Fibroblast of lung (primary cell): ENCODE results near the gene LOXL3. TPM values are rescaled to one million over a fixed set of nuclear protein-coding genes. Genes with fewer than 3 reads are reported as not detected.

ENCODE experiments used
- DNase-seq, 2 donors: peaks; one replicate each; pipeline versions ENCODE4 v3.0.0 to v3.0.0-alpha.2; 2010; ENCODE audit warnings: low read depth in 2 of 2
- H2AFZ ChIP-seq: 2 replicates; pipeline ENCODE4 v1.5.1; 2012; ENCODE audit warnings: low read length, control low read depth, inconsistent platforms
- H3K27ac ChIP-seq: 2 replicates; pipeline ENCODE4 v1.5.1; 2011; ENCODE audit warnings: low read length, control low read depth; ENCODE audit not compliant: insufficient read depth
- H3K27me3 ChIP-seq: 2 replicates; pipeline ENCODE4 v1.5.1; 2011; ENCODE audit warnings: mild to moderate bottlenecking, low read length; ENCODE audit not compliant: control insufficient read depth, insufficient read depth
- H3K36me3 ChIP-seq: 2 replicates; pipeline ENCODE4 v1.5.1; 2011; ENCODE audit warnings: low read length; ENCODE audit not compliant: control insufficient read depth, insufficient read depth
- H3K4me1 ChIP-seq: 2 replicates; pipeline ENCODE4 v1.5.1; 2011; ENCODE audit warnings: low read length; ENCODE audit not compliant: control insufficient read depth, insufficient read depth; ENCODE audit errors: extremely low read depth
- H3K4me2 ChIP-seq: 2 replicates; pipeline ENCODE4 v1.5.1; 2011; ENCODE audit warnings: low read length, control low read depth; ENCODE audit not compliant: insufficient read depth; ENCODE audit errors: extremely low read depth
- H3K4me3 ChIP-seq, 4 experiments: fragments of 200-600 bp in 1 of 4; sonication (generic) in 1 of 4; replicated peaks in 1 of 4; 2 replicates each; pipeline ENCODE4 v1.5.1; 2011 to 2016; ENCODE audit warnings: low read length in 4 of 4, low read depth in 3 of 4, mild to moderate bottlenecking in 3 of 4, control low read depth in 2 of 4, inconsistent platforms in 1 of 4, mixed read lengths in 1 of 4; ENCODE audit not compliant: insufficient read depth in 1 of 4; ENCODE audit errors: control extremely low read depth in 1 of 4
- H3K79me2 ChIP-seq: 2 replicates; pipeline ENCODE4 v1.5.1; 2012; ENCODE audit warnings: mild to moderate bottlenecking, low read length, inconsistent platforms; ENCODE audit not compliant: control insufficient read depth, insufficient read depth
- H3K9ac ChIP-seq: 2 replicates; pipeline ENCODE4 v1.5.1; 2011; ENCODE audit warnings: mild to moderate bottlenecking, low read length, control low read depth; ENCODE audit not compliant: insufficient read depth
- H3K9me3 ChIP-seq: 2 replicates; pipeline ENCODE4 v1.5.1; 2012; ENCODE audit warnings: low read depth, low read length; ENCODE audit not compliant: control insufficient read depth, insufficient read depth
- H4K20me1 ChIP-seq: 2 replicates; pipeline ENCODE4 v1.5.1; 2011; ENCODE audit warnings: low read length; ENCODE audit not compliant: control insufficient read depth, insufficient read depth; ENCODE audit errors: extremely low read depth
- CTCF ChIP-seq, 2 donors: IDR thresholded peaks in 1 of 2; conservative IDR thresholded peaks in 1 of 2; 1 replicate in 1 of 2; 2 replicates in 1 of 2; pipeline ENCODE4 v1.5.1; 2011 to 2012; ENCODE audit warnings: low read length in 2 of 2, control low read depth in 1 of 2, inconsistent platforms in 1 of 2, low read depth in 1 of 2, mild to moderate bottlenecking in 1 of 2
- EZH2 ChIP-seq: IDR thresholded peaks from 2 replicates; pipeline ENCODE4 v1.5.1; 2012; ENCODE audit warnings: low read length, control low read depth, mild to moderate bottlenecking; ENCODE audit errors: missing control alignments
- polyA plus RNA-seq, 2 donors: library from polyadenylated mRNA; depleted of rRNA in 1 of 2; stranded (reverse) in 1 of 2; unstranded in 1 of 2; fragments of >200 nt; gene quantifications; 2 replicates each; pipeline ENCODE4 v1.2.1, GENCODE V29; 2011 to 2012; ENCODE audit warnings: missing spikeins in 1 of 2
- total RNA-seq: library from RNA; depleted of rRNA; stranded (reverse); fragments of >200 nt; gene quantifications from 2 replicates; pipeline ENCODE4 v1.2.1, GENCODE V29; 2014

The LOXL3 gene
- total and polyA plus RNA-seq, 2 donors (not counting 1 experiment from before 2014, with no cell fraction given) = 20.6 to 26.4 TPM

DNA sequence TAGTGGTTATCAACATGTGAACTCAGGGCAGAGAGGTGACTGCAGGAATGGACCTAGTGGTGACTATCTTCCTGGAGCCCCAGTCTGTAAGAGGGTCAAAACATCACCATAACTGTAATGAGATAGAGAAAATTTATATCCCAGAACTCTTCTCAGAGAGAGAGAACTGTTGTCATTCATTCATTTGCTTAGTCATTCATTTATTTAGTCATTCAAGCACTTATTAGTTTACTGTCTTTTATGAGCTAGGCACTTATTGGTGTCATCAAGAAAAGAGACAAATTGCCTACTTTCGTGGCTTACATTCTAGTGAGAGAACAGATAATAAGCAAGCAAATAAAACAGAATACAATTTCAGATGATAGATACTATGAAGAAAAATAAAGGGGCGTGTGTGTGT lies 34.9 kb upstream of the LOXL3 start:
- H3K9ac ChIP-seq = no peak overlapping the region
- DNase-seq = no peak
- H2AFZ ChIP-seq = no peak overlapping the region
- no peaks in the 10 kb centered on the region for H4K20me1 ChIP-seq
- H3K4me1 ChIP-seq = peaks cover 2% of the 10 kb centered on the region
- H3K36me3 ChIP-seq = no peaks in the 10 kb centered on the region
- H3K27me3 ChIP-seq = peaks cover 2% of the 10 kb centered on the region
- no peaks in the 10 kb centered on the region for H3K79me2 ChIP-seq
- H3K4me3 ChIP-seq = no peak overlapping the region
- no peak overlapping the region for H3K4me2 ChIP-seq
- no peak overlapping the region for H3K27ac ChIP-seq
- H3K9me3 ChIP-seq = no peaks in the 10 kb centered on the region
- no peak for TF ChIP-seq CTCF (conservative IDR thresholded peaks at IDR 0.05 in 1 of 2, IDR thresholded peaks at IDR 0.05 in 1 of 2; ENCODE audit: low read depth in 1 of 2, low read length in 2 of 2)

DNA sequence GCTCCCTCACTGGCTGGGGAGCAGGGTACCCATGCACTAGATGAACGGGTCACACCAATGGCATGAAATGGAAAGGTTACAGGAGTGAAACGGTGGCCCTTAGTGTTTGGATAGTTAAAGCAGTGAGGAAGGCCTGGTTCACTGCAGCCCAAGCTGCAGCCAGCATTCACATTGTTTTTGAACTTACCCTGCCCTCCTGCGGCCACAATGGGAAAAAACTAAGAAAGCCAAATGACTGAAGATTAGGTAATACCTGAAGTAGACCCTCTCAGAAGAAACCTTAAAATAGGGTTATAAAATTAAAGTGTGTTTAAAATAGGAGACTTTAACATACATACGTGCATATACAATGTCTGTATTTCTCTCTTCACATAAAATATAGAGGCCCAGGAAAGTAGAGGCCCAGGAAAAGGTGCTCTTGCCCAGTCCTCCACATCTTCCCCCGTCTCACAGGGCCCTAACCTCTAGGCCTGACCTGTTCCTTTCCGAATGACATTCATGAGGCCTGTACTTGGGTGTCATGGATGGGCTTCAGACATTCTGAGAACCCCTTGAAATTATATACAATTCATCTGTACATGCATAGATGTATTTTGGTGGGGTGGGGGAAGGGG lies 34.0 kb upstream of the LOXL3 start:
- H3K27me3 ChIP-seq = no peaks in the 10 kb centered on the region
- H3K9ac ChIP-seq = no peak overlapping the region
- peak; percentile 58 to 77 for DNase-seq
- no peaks in the 10 kb centered on the region for H3K79me2 ChIP-seq
- H3K4me2 ChIP-seq = no peak overlapping the region
- no peaks in the 10 kb centered on the region for H3K9me3 ChIP-seq
- no peak overlapping the region for H3K4me3 ChIP-seq
- no peak overlapping the region for H3K27ac ChIP-seq
- peak; percentile 62 to 74 for TF ChIP-seq CTCF (conservative IDR thresholded peaks at IDR 0.05 in 1 of 2, IDR thresholded peaks at IDR 0.05 in 1 of 2; ENCODE audit: low read depth in 1 of 2, low read length in 2 of 2)
- TF ChIP-seq EZH2 = no peak
- peak overlapping the region; percentile 71 for H2AFZ ChIP-seq
- H3K4me1 ChIP-seq = peaks cover 6% of the 10 kb centered on the region
- H3K36me3 ChIP-seq = no peaks in the 10 kb centered on the region
- H4K20me1 ChIP-seq = no peaks in the 10 kb centered on the region

- H3K9ac ChIP-seq = no peak overlapping the region
- H2AFZ ChIP-seq = no peak overlapping the region
- peak in 1 of 2 donors; percentile 26 for DNase-seq
- H3K9me3 ChIP-seq = no peaks in the 10 kb centered on the region
- TF ChIP-seq CTCF (conservative IDR thresholded peaks at IDR 0.05 in 1 of 2, IDR thresholded peaks at IDR 0.05 in 1 of 2; ENCODE audit: low read depth in 1 of 2, low read length in 2 of 2) = no peak
- TF ChIP-seq EZH2 = no peak
- H4K20me1 ChIP-seq = no peaks in the 10 kb centered on the region
- peaks cover 6% of the 10 kb centered on the region for H3K4me1 ChIP-seq
- H3K4me2 ChIP-seq = no peak overlapping the region
- no peaks in the 10 kb centered on the region for H3K36me3 ChIP-seq
- H3K27me3 ChIP-seq = no peaks in the 10 kb centered on the region
- no peak overlapping the region for H3K27ac ChIP-seq
- H3K4me3 ChIP-seq = no peak overlapping the region
- no peaks in the 10 kb centered on the region for H3K79me2 ChIP-seq
Observed at GRCh38 chr2:74585406-74586185, 31.9 kb upstream of the LOXL3 start.
